Smooth muscle cell (in vitro differentiated cells): ENCODE measurements around the gene RTCB. TPM values are rescaled to one million over a fixed set of nuclear protein-coding genes. Genes with fewer than 3 reads are reported as not detected.

Experiments
- DNase-seq: peaks from one replicate; lab custom pipeline; 2025; ENCODE audit not compliant: unreplicated experiment; lab: John Stamatoyannopoulos, UW
- H2AFZ ChIP-seq: fragments of 200-600 bp; sonication (generic); 2 replicates; pipeline ENCODE4 v1.6.0; 2016; ENCODE audit warnings: antibody characterized with exemption, low read depth, mild to moderate bottlenecking
- H3F3A ChIP-seq: fragments of 200-600 bp; sonication (generic); 2 replicates; pipeline ENCODE4 v1.6.0; 2017; ENCODE audit warnings: antibody characterized with exemption, low read depth
- H3K27ac ChIP-seq: fragments of 200-600 bp; sonication (generic); 2 replicates; pipeline ENCODE4 v1.5.1; 2016; ENCODE audit warnings: low read depth, mild to moderate bottlenecking
- H3K27me3 ChIP-seq: fragments of 200-600 bp; sonication (generic); 2 replicates; pipeline ENCODE4 v1.6.1; 2016; ENCODE audit warnings: low read depth, mild to moderate bottlenecking
- H3K36me3 ChIP-seq: fragments of 200-600 bp; sonication (generic); 2 replicates; pipeline ENCODE4 v1.5.1; 2016; ENCODE audit warnings: low read depth
- H3K4me1 ChIP-seq: fragments of 200-600 bp; sonication (generic); 2 replicates; pipeline ENCODE4 v1.5.1; 2016; ENCODE audit warnings: low read depth
- H3K4me2 ChIP-seq: fragments of 200-600 bp; sonication (generic); 2 replicates; pipeline ENCODE4 v1.6.0; 2016; ENCODE audit warnings: mild to moderate bottlenecking
- H3K4me3 ChIP-seq: fragments of 200-600 bp; sonication (generic); 2 replicates; pipeline ENCODE4 v1.5.1; 2016; ENCODE audit warnings: mild to moderate bottlenecking
- H3K79me2 ChIP-seq: fragments of 200-600 bp; sonication (generic); 2 replicates; pipeline ENCODE4 v1.6.0; 2016; ENCODE audit warnings: low read depth, mild to moderate bottlenecking
- H3K9ac ChIP-seq: fragments of 200-600 bp; sonication (generic); 2 replicates; pipeline ENCODE4 v1.6.0; 2016; ENCODE audit warnings: low read depth
- H3K9me3 ChIP-seq: fragments of 200-600 bp; sonication (generic); replicated peaks from 2 replicates; pipeline ENCODE4 v1.5.1; 2016; ENCODE audit warnings: low read depth
- H4K20me1 ChIP-seq: fragments of 200-600 bp; sonication (generic); 2 replicates; pipeline ENCODE4 v1.6.0; 2016; ENCODE audit warnings: low read depth
- CTCF ChIP-seq: fragments of 200-600 bp; sonication (generic); IDR thresholded peaks from 2 replicates; pipeline ENCODE4 v1.5.1; 2017; ENCODE audit warnings: borderline replicate concordance, mild to moderate bottlenecking, antibody characterized with exemption; ENCODE audit not compliant: insufficient read depth, poor library complexity, severe bottlenecking
- WGBS: methylation state at CpG from one replicate; pipeline ENCODE4 v1.1.7; 2016; ENCODE audit warnings: low lambda C conversion rate; 5-methylcytosine and 5-hydroxymethylcytosine counted together
- polyA plus RNA-seq: library from polyadenylated mRNA; unstranded; fragments of >200 nt; fragmentation: Nextera tagmentation; extraction: Ambion mirVana; gene quantifications from 2 replicates; pipeline ENCODE4 v1.2.1, GENCODE V29; 2016
- total RNA-seq: library from RNA; depleted of rRNA; stranded (reverse); fragments of >200 nt; gene quantifications from 2 replicates; pipeline ENCODE4 v1.2.3, GENCODE V29; 2014

RTCB gene
- total and polyA plus RNA-seq, 2 experiments from 2014 or later = 105 to 120 TPM

- H3K36me3 ChIP-seq = peaks cover 55% of the 10 kb centered on the region
- WGBS = 93% methylated on average over 4 of the region's 4 CpGs
- H3K27ac ChIP-seq = no peak overlapping the region
Observed at GRCh38 chr22:32401486-32401885, 10.6 kb downstream of the RTCB start.

GRCh38 chr22:32396746-32397145 lies 15.3 kb downstream of the RTCB start:
- no peak for DNase-seq
- TF ChIP-seq CTCF = no peak
- H2AFZ ChIP-seq = no peak overlapping the region
- H3K9ac ChIP-seq = no peak overlapping the region
- H4K20me1 ChIP-seq = no peaks in the 10 kb centered on the region
- no peaks in the 10 kb centered on the region for H3F3A ChIP-seq
- H3K4me1 ChIP-seq = no peaks in the 10 kb centered on the region
- no peaks in the 10 kb centered on the region for H3K9me3 ChIP-seq
- H3K4me3 ChIP-seq = no peak overlapping the region
- H3K4me2 ChIP-seq = no peak overlapping the region
- no peaks in the 10 kb centered on the region for H3K79me2 ChIP-seq
- H3K27ac ChIP-seq = no peak overlapping the region
- H3K27me3 ChIP-seq = no peaks in the 10 kb centered on the region
- WGBS = 100% methylated on average over 5 of the region's 5 CpGs
- peaks cover 65% of the 10 kb centered on the region for H3K36me3 ChIP-seq

More at GRCh38 chr22:32401486-32401885, 10.6 kb downstream of the RTCB start:
- no peak for TF ChIP-seq CTCF
- H3K79me2 ChIP-seq = peaks cover 6% of the 10 kb centered on the region
- no peaks in the 10 kb centered on the region for H3F3A ChIP-seq
- no peak overlapping the region for H3K4me3 ChIP-seq
- DNase-seq = no peak
- no peak overlapping the region for H3K9ac ChIP-seq
- H3K4me2 ChIP-seq = no peak overlapping the region
- H3K27me3 ChIP-seq = no peaks in the 10 kb centered on the region
- no peak overlapping the region for H2AFZ ChIP-seq
- H3K9me3 ChIP-seq = no peaks in the 10 kb centered on the region
- H3K4me1 ChIP-seq = no peaks in the 10 kb centered on the region
- H4K20me1 ChIP-seq = no peaks in the 10 kb centered on the region

- H3K9ac ChIP-seq = no peak overlapping the region
- H3K4me3 ChIP-seq = no peak overlapping the region
- H3K27me3 ChIP-seq = no peaks in the 10 kb centered on the region
- no peak overlapping the region for H3K4me2 ChIP-seq
- no peaks in the 10 kb centered on the region for H3K79me2 ChIP-seq
- no peaks in the 10 kb centered on the region for H3F3A ChIP-seq
- H3K4me1 ChIP-seq = no peaks in the 10 kb centered on the region
- no peaks in the 10 kb centered on the region for H4K20me1 ChIP-seq
- 98% methylated on average over 1 of the region's 1 CpG for WGBS
- H3K36me3 ChIP-seq = peaks cover 62% of the 10 kb centered on the region
- no peak overlapping the region for H3K27ac ChIP-seq
- H2AFZ ChIP-seq = no peak overlapping the region
- no peak for TF ChIP-seq CTCF
- no peaks in the 10 kb centered on the region for H3K9me3 ChIP-seq
- DNase-seq = no peak
Observed at GRCh38 chr22:32396255-32396654, 15.8 kb downstream of the RTCB start.

- Histone ChIP-seq H3K9me3 (no peaks in the 10 kb centered on the region), H3K4me3 (no peak overlapping the region), H3K79me2 (no peaks in the 10 kb centered on the region), H3F3A (peaks cover 5% of the 10 kb centered on the region), H3K4me1 (no peaks in the 10 kb centered on the region), H3K4me2 (no peak overlapping the region), H3K9ac (no peak overlapping the region), H2AFZ (no peak overlapping the region), H3K27me3 (no peaks in the 10 kb centered on the region), H3K36me3 (peaks cover 61% of the 10 kb centered on the region), H3K27ac (no peak overlapping the region), H4K20me1 (no peaks in the 10 kb centered on the region)
- DNase-seq = no peak
- no peak for TF ChIP-seq CTCF
- 89% methylated on average over 5 of the region's 5 CpGs for WGBS
Observed at GRCh38 chr22:32395107-32395506, 16.9 kb downstream of the RTCB start.
